HG02970 (cell line): Measurements from ENCODE around the gene DES.

Experiments used
- ATAC-seq: cut with Tn5 transposase; IDR thresholded peaks from one replicate; pipeline ENCODE4 v1.9.1; 2021; ENCODE audit warnings: mild to moderate bottlenecking, moderate library complexity, moderate number of reproducible peaks; ENCODE audit not compliant: unreplicated experiment, low FRiP score

DES gene

DNA sequence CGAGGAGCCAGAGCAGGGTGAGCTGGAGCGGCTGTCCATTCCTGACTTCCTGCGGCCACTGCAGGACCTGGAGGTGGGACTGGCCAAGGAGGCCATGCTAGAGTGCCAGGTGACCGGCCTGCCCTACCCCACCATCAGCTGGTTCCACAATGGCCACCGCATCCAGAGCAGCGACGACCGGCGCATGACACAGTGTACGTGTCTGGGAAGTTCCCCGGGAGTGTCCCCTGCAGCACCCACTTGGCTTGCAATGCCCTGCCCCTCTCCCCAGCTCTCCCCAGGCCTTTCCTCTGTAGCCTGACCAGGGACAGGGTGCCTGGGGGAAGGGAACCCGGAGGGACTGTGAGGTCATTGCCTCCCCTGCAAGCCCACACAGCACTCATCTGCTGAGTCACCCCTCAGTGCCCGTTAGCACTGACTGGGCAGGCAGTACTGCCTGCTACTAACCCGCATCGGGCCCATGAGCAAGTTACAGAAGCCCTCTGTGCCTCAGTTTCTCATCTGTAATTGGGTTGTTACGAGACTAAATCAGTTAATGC lies 51.1 kb downstream of the DES start:
- ATAC-seq: no peak

DNA sequence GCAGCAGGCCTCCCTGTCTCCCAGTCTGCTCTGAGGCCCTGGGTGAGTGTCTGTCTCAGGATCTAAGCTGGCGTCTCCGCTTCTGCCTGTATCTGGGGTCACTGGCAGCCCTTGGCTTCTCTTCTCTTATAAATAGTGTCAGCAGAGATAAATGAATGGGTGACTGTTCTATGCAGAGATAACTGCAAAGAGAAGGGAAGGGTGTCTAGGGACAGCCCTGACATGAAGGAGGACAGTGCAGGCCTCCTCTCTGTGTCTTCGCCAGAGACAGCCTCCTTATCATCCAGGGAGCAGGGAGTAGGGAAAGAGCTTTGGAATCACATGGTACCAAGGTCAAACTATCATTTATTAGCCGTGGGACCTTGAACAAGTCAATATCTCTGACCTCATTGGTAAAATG lies 52.3 kb downstream of the DES start:
- ATAC-seq: no peak

DNA sequence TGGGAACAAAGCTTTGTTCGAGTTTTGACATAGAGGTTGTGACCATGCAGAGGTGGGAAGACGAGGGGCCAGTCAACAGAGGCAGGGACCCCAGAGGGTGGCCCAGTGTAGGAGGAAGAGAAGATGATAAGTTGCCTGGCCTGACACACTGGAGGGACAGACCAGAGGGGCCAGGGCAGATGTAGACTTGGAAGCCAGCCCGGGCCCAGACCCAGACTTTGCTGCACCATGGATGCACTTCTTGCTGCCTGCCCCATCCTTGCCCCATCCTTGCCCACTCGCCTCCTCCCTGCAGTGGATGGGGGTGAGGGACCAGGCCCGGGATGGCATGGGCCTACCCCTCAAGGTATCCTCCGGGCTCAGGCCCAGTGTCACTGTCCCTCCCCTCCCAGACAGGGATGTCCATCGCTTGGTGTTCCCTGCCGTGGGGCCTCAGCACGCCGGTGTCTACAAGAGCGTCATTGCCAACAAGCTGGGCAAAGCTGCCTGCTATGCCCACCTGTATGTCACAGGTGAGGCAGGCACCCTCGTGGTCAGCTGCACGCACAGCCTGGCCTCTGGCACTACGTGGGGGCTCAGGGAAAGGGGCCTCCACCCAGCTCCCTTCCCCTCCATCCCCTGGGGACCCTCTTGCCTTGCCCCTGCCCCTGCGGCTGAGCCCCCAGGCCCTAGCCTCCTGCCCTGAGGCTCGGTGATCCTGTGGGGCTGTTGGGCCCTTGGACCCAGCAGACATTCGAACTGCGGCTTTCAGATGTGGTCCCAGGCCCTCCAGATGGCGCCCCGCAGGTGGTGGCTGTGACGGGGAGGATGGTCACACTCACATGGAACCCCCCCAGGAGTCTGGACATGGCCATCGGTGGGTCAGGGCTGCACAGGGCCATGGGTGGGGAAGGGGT lies 53.5 kb downstream of the DES start:
- ATAC-seq: no peak

DNA sequence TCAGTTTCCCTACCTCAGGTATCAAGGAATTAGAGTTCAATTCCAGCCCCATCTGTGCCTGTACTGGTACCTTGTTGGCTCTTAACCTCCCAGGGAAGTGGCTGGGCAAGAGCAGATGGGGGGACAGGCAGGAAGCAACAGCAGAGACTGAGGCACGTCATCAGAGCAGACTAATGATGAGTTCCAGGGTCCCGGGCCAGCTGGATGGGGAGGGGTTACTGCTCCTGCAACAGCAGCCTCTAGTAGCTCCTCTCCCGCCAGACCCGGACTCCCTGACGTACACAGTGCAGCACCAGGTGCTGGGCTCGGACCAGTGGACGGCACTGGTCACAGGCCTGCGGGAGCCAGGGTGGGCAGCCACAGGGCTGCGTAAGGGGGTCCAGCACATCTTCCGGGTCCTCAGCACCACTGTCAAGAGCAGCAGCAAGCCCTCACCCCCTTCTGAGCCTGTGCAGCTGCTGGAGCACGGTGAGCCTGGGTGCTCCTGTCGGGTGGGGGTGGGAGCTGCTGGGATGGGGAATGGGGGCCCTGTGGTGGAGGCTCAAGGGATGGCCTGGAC lies 54.5 kb downstream of the DES start:
- ATAC-seq: no peak

DNA sequence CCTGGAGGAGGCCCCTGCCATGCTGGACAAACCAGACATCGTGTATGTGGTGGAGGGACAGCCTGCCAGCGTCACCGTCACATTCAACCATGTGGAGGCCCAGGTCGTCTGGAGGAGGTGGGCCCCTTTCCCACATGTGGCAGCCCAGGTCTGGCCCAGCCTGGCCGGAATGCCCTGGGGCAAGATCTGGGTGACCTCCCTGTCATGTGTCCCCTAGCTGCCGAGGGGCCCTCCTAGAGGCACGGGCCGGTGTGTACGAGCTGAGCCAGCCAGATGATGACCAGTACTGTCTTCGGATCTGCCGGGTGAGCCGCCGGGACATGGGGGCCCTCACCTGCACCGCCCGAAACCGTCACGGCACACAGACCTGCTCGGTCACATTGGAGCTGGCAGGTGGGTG lies 55.3 kb downstream of the DES start:
- ATAC-seq: no peak

DNA sequence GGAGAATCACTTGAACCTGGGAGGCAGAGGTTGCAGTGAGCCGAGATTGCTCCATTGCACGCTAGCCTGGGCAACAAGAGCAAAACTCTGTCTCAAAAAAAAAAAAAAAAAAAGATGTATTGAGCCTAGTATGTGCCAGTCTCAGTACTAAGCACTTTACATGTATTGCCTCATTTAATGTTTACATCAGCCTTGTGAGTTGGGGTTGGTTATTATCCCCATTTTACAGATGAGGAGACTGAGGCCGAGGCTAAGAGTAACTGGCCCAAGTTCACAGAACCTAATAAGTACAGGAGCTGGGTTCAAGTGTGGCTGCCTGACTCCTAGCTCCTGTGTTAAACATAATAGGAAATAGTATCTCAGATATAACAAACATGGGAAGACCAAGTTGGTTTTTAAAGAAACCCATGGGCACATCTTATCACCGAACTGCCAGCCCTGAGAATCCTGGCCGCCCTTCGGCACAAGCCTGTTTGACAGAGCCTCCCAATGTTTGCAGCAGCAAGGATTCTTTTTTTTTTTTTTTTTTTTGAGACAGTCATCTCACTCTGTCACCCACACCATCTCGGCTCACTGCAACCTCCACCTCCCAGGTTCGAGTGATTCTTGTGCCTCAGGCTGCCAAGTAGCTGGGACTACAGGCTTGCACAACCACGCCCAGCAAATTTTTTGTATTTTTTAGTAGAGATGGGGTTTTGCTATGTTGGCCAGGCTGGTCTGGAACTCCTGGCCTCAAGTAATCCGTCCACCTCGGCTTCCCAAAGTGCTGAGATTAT lies 56.3 kb downstream of the DES start:
- no peak for ATAC-seq

DNA sequence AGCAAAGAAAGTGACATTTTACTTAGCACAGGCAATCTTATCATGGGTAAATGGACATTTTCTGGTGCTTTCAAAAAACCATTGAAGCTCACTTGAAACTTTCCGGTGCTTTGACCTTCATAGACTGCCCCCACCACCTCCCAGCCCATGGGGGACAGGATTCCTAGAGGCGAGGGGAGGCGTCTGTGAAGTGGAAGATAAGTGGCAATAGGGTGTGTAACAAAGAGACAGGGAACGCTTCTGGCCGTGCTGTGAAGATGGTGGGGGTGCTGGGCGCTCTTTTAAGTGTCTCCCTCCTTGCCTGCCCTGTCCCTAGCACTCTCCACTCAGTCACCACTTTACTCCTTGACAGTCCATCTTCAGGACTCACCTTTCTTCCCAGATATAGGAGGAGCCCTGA lies 57.1 kb downstream of the DES start:
- no peak for ATAC-seq

DNA sequence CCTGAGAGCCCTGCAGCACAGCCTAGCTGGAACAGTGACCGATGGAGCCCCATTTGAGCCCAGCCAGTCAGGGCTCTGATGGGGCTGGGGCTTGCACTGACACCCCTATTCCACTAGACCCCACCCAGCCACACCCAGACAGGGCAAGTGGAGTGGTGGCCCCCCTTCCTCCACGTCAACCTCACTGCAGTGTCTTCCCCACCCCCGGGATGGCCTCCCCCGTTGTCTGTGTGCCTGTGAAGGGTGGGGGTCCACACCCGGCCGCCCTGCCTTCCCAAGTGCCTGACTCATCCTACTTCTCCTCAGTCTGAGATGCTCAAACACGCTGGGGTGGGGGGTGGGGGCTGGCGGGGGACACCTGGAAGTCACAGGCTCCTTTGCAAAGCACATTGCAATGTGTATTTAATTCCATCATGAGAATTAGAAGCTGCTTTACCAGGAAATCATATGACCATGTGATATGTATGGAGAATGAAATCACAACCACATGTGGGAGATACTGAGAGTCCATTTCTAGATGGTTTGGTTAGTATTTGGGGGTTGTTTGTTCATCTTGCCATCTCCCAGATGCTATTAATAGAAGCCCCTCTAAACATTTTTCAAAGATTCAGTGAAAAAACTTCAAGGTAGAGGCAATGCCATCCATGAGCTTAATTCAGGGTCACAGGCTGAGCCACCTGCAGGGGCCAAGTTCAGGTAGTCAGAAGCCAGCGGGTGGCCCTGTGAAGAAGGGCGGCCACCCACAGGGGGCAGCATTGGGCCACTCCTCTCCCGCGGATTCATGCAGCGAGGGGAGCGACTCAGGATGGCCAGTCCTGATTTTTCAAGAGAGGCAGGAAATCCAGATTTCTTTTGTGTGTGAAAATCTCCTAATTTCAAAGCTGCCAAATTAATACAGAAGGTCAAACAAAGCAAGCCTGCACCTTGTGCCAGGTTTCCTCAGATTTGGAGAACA lies 57.8 kb downstream of the DES start:
- no peak for ATAC-seq
